CD4-positive, alpha-beta memory T cell (primary cell): ENCODE results near the gene INSIG1. TPM values are rescaled to one million over a fixed set of nuclear protein-coding genes. Genes with fewer than 3 reads are reported as not detected.

ENCODE experiments used
- CTCF ChIA-PET: fragments of 350-600 bp; sonication (Branson Sonifier 250); formaldehyde crosslinking; loops from one replicate; lab custom pipeline; 2021; ENCODE audit warnings: inconsistent platforms; ENCODE audit not compliant: partially characterized antibody; lab: Charles Lee
- POLR2A ChIA-PET: fragments of 350-600 bp; sonication (Branson Sonifier 250); formaldehyde crosslinking; loops from one replicate; lab custom pipeline; 2021; ENCODE audit not compliant: partially characterized antibody; lab: Charles Lee
- DNase-seq, 5 donors: peaks; one replicate each; pipeline versions ENCODE4 v3.0.0 to v3.0.0-alpha.2; 2020 to 2022; ENCODE audit warnings: mixed read lengths in 1 of 5
- H3K27ac ChIP-seq: one replicate; pipeline ENCODE4 v1.7.0; 2013; ENCODE audit warnings: low read depth, low read length
- H3K27me3 ChIP-seq: 2 replicates; pipeline ENCODE4 v1.7.0; 2013; ENCODE audit warnings: mild to moderate bottlenecking, low read length, moderate library complexity; ENCODE audit not compliant: insufficient read depth
- H3K36me3 ChIP-seq: 2 replicates; pipeline ENCODE4 v1.7.0; 2013; ENCODE audit warnings: mild to moderate bottlenecking, low read length, moderate library complexity; ENCODE audit not compliant: insufficient read depth
- H3K4me1 ChIP-seq: 2 replicates; pipeline ENCODE4 v1.7.0; 2013; ENCODE audit warnings: mild to moderate bottlenecking, low read length, moderate library complexity; ENCODE audit not compliant: insufficient read depth
- H3K4me3 ChIP-seq, 2 donors: one replicate each; pipeline ENCODE4 v1.7.0; 2013; ENCODE audit warnings: low read length in 2 of 2, mild to moderate bottlenecking in 1 of 2
- H3K9me3 ChIP-seq, 2 donors: one replicate each; pipeline ENCODE4 v1.7.0; 2013; ENCODE audit warnings: low read length in 2 of 2, control low read depth in 1 of 2; ENCODE audit not compliant: control insufficient read depth in 1 of 2
- H3K27ac Mint-ChIP-seq, 7 donors: one replicate each; pipeline ENCODE4 v1.8.0; 2020 to 2021; ENCODE audit warnings: mixed read lengths in 7 of 7, mild to moderate bottlenecking in 6 of 7, inconsistent platforms in 3 of 7, moderate library complexity in 3 of 7
- H3K27me3 Mint-ChIP-seq, 2 donors: one replicate each; pipeline ENCODE4 v1.8.0; 2020 to 2021; ENCODE audit warnings: mixed read lengths in 2 of 2
- H3K36me3 Mint-ChIP-seq, 2 donors: one replicate each; pipeline ENCODE4 v1.8.0; 2020 to 2021; ENCODE audit warnings: mixed read lengths in 2 of 2, inconsistent platforms in 1 of 2, mild to moderate bottlenecking in 1 of 2
- H3K4me1 Mint-ChIP-seq, 4 donors: one replicate each; pipeline ENCODE4 v1.8.0; 2020 to 2021; ENCODE audit warnings: mixed read lengths in 4 of 4, mild to moderate bottlenecking in 1 of 4
- H3K4me3 Mint-ChIP-seq, 8 donors: one replicate each; pipeline ENCODE4 v1.8.0; 2020 to 2021; ENCODE audit warnings: mixed read lengths in 8 of 8, mild to moderate bottlenecking in 7 of 8, moderate library complexity in 6 of 8, inconsistent platforms in 3 of 8
- H3K9me3 Mint-ChIP-seq, 8 donors: one replicate each; pipeline ENCODE4 v1.8.0; 2020 to 2021; ENCODE audit warnings: mixed read lengths in 8 of 8, mild to moderate bottlenecking in 5 of 8, inconsistent platforms in 3 of 8, moderate library complexity in 1 of 8
- intact Hi-C: fragments of 100-400 bp; cut with micrococcal nuclease; formaldehyde crosslinking; loops from one replicate; pipeline ENCODE4 v1.15.1; 2023
- polyA plus RNA-seq, 2 donors: library from polyadenylated mRNA; unstranded; fragments of 300-500 nt; fragmentation: Illumina TruSeq; gene quantifications; one replicate each; pipeline ENCODE4 v1.2.3, GENCODE V29; 2021
- total RNA-seq, 2 experiments: library from RNA; stranded (reverse); gene quantifications; one replicate each; pipeline ENCODE4 v1.2.3, GENCODE V29; 2021

Gene INSIG1
- total and polyA plus RNA-seq, 4 experiments from 2014 or later, result 28.1 to 43.0 (median 41.7) TPM

GRCh38 chr7:155346285-155346684 lies 48.6 kb downstream of the INSIG1 start:
- H3K27me3 ChIP-seq, result peaks cover 4% of the 10 kb centered on the region

GRCh38 chr7:155348806-155349205 lies 51.1 kb downstream of the INSIG1 start:
- Histone ChIP-seq H3K4me3 (no peak overlapping the region), H3K4me1 (peaks cover 13% of the 10 kb centered on the region), H3K27me3 (peaks cover 4% of the 10 kb centered on the region), H3K36me3 (no peaks in the 10 kb centered on the region), H3K9me3 (no peaks in the 10 kb centered on the region), H3K27ac (no peak overlapping the region)
- peaks cover 4 to 10% of the 10 kb centered on the region in 2 donors for H3K27me3 Mint-ChIP-seq
- no peaks in the 10 kb centered on the region for H3K9me3 Mint-ChIP-seq
- H3K4me3 Mint-ChIP-seq, result no peak overlapping the region
- H3K27ac Mint-ChIP-seq, result no peak overlapping the region
- CTCF ChIA-PET, result interaction anchor here (1.5 kb wide), 1 partner anchor 421 kb away, joined by 7 read pairs; no protein-coding TSS in a partner anchor
- POLR2A ChIA-PET, result no interaction called here
- intact Hi-C loops, result loop anchor here (5.0 to 10.0 kb wide), 3 partner anchors 67 to 344 kb away; partner anchors contain the start of gene PAXIP1
- no peaks in the 10 kb centered on the region for H3K36me3 Mint-ChIP-seq
- H3K4me1 Mint-ChIP-seq, result peaks cover 2 to 6% (median 4%) of the 10 kb centered on the region in 4 donors
- DNase-seq, result no peak

More at GRCh38 chr7:155346285-155346684, 48.6 kb downstream of the INSIG1 start:
- ChIA-PET POLR2A (no interaction called here), CTCF (no interaction called here)
- peaks cover 13% of the 10 kb centered on the region for H3K4me1 ChIP-seq
- Mint-ChIP-seq H3K36me3 (no peaks in the 10 kb centered on the region), H3K9me3 (no peaks in the 10 kb centered on the region), H3K4me1 (peaks cover 2 to 6% (median 4%) of the 10 kb centered on the region in 4 donors), H3K4me3 (no peak overlapping the region), H3K27me3 (peaks cover 2 to 10% of the 10 kb centered on the region in 2 donors), H3K27ac (no peak overlapping the region)
- no peaks in the 10 kb centered on the region for H3K9me3 ChIP-seq
- H3K36me3 ChIP-seq, result no peaks in the 10 kb centered on the region
- no peak for DNase-seq
- no peak overlapping the region for H3K4me3 ChIP-seq
- intact Hi-C loops, result loop anchor here (5.0 to 10.0 kb wide), 3 partner anchors 64 to 341 kb away; partner anchors contain the start of gene PAXIP1
- no peak overlapping the region for H3K27ac ChIP-seq

GRCh38 chr7:155349601-155350331 lies 52.1 kb downstream of the INSIG1 start:
- H3K36me3 Mint-ChIP-seq, result no peaks in the 10 kb centered on the region
- intact Hi-C loops, result loop anchor here (5.0 to 10.0 kb wide), 3 partner anchors 67 to 345 kb away; partner anchors contain the start of gene PAXIP1

GRCh38 chr7:155351120-155351870 lies 53.6 kb downstream of the INSIG1 start:
- Histone ChIP-seq H3K36me3 (no peaks in the 10 kb centered on the region), H3K4me3 (no peak overlapping the region), H3K4me1 (no peaks in the 10 kb centered on the region), H3K9me3 (no peaks in the 10 kb centered on the region), H3K27ac (no peak overlapping the region), H3K27me3 (no peaks in the 10 kb centered on the region)
- H3K27ac Mint-ChIP-seq, result no peak overlapping the region
- ChIA-PET CTCF (interaction anchor here (1.3 kb wide), 1 partner anchor 424 kb away, joined by 3 read pairs; no protein-coding TSS in a partner anchor), POLR2A (no interaction called here)
- no peaks in the 10 kb centered on the region for H3K9me3 Mint-ChIP-seq
- peaks cover 0 to 2% (median 0%) of the 10 kb centered on the region in 4 donors for H3K4me1 Mint-ChIP-seq
- DNase-seq, result no peak
- no peaks in the 10 kb centered on the region for H3K36me3 Mint-ChIP-seq
- intact Hi-C loops, result no loop called here
- H3K27me3 Mint-ChIP-seq, result peaks cover 4 to 8% of the 10 kb centered on the region in 2 donors
- H3K4me3 Mint-ChIP-seq, result no peak overlapping the region

More at GRCh38 chr7:155349601-155350331, 52.1 kb downstream of the INSIG1 start:
- POLR2A ChIA-PET, result no interaction called here
- H3K4me3 Mint-ChIP-seq, result no peak overlapping the region
- Histone ChIP-seq H3K9me3 (no peaks in the 10 kb centered on the region), H3K4me1 (peaks cover 7% of the 10 kb centered on the region), H3K36me3 (no peaks in the 10 kb centered on the region), H3K4me3 (no peak overlapping the region), H3K27me3 (peaks cover 4% of the 10 kb centered on the region), H3K27ac (no peak overlapping the region)
- H3K9me3 Mint-ChIP-seq, result no peaks in the 10 kb centered on the region
- peaks cover 4 to 10% of the 10 kb centered on the region in 2 donors for H3K27me3 Mint-ChIP-seq
- DNase-seq, result no peak
- CTCF ChIA-PET, result interaction anchor here (1.5 kb wide), 1 partner anchor 422 kb away, joined by 7 read pairs; no protein-coding TSS in a partner anchor
- peaks cover 2 to 6% (median 5%) of the 10 kb centered on the region in 4 donors for H3K4me1 Mint-ChIP-seq
- no peak overlapping the region for H3K27ac Mint-ChIP-seq

- Histone ChIP-seq H3K27me3 (no peaks in the 10 kb centered on the region), H3K4me1 (no peaks in the 10 kb centered on the region), H3K36me3 (no peaks in the 10 kb centered on the region), H3K9me3 (no peaks in the 10 kb centered on the region), H3K27ac (no peak overlapping the region), H3K4me3 (no peak overlapping the region)
- Mint-ChIP-seq H3K4me3 (no peak overlapping the region), H3K27me3 (peaks cover 8 to 11% of the 10 kb centered on the region in 2 donors), H3K36me3 (no peaks in the 10 kb centered on the region), H3K9me3 (no peaks in the 10 kb centered on the region), H3K27ac (no peak overlapping the region), H3K4me1 (peaks cover 0 to 2% (median 0%) of the 10 kb centered on the region in 4 donors)
- DNase-seq, result no peak
- ChIA-PET POLR2A (no interaction called here), CTCF (interaction anchor here (1.3 kb wide), 1 partner anchor 425 kb away, joined by 3 read pairs; no protein-coding TSS in a partner anchor)
- intact Hi-C loops, result no loop called here
Measured at GRCh38 chr7:155352076-155352752, 54.5 kb downstream of the INSIG1 start.

- Histone ChIP-seq H3K27me3 (no peaks in the 10 kb centered on the region), H3K9me3 (no peaks in the 10 kb centered on the region), H3K27ac (no peak overlapping the region), H3K4me1 (no peaks in the 10 kb centered on the region), H3K36me3 (no peaks in the 10 kb centered on the region), H3K4me3 (no peak overlapping the region)
- Mint-ChIP-seq H3K4me3 (no peak overlapping the region), H3K36me3 (no peaks in the 10 kb centered on the region), H3K9me3 (no peaks in the 10 kb centered on the region), H3K4me1 (peaks cover 0 to 2% (median 0%) of the 10 kb centered on the region in 4 donors), H3K27ac (no peak overlapping the region), H3K27me3 (peaks cover 8 to 14% of the 10 kb centered on the region in 2 donors)
- POLR2A ChIA-PET, result no interaction called here
- DNase-seq, result no peak
- intact Hi-C loops, result no loop called here
- CTCF ChIA-PET, result interaction anchor here (1.2 to 1.3 kb wide), 2 partner anchors 7 to 425 kb away, joined by 3 read pairs; no protein-coding TSS in a partner anchor
Measured at GRCh38 chr7:155352753-155353115, 55.1 kb downstream of the INSIG1 start.
